HTR-8/SVneo (cell line): Measurements from ENCODE around the gene PRXL2A.
"Not testable (repeated sequence)": the region's sequence is repeated elsewhere in the genome, so short reads cannot be mapped to it uniquely, and the experiment has no call there.

Source experiments
- DNase-seq: peaks from one replicate; pipeline ENCODE4 v3.0.0; 2011; ENCODE audit warnings: low spot score, mixed read lengths; ENCODE audit not compliant: insufficient read length
- FAIRE-seq: peaks from 2 replicates; lab custom pipeline; 2011; peaks lifted over from hg19 to GRCh38; lab: Jason Lieb, UNC

Gene PRXL2A, protein sequence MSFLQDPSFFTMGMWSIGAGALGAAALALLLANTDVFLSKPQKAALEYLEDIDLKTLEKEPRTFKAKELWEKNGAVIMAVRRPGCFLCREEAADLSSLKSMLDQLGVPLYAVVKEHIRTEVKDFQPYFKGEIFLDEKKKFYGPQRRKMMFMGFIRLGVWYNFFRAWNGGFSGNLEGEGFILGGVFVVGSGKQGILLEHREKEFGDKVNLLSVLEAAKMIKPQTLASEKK

DNA sequence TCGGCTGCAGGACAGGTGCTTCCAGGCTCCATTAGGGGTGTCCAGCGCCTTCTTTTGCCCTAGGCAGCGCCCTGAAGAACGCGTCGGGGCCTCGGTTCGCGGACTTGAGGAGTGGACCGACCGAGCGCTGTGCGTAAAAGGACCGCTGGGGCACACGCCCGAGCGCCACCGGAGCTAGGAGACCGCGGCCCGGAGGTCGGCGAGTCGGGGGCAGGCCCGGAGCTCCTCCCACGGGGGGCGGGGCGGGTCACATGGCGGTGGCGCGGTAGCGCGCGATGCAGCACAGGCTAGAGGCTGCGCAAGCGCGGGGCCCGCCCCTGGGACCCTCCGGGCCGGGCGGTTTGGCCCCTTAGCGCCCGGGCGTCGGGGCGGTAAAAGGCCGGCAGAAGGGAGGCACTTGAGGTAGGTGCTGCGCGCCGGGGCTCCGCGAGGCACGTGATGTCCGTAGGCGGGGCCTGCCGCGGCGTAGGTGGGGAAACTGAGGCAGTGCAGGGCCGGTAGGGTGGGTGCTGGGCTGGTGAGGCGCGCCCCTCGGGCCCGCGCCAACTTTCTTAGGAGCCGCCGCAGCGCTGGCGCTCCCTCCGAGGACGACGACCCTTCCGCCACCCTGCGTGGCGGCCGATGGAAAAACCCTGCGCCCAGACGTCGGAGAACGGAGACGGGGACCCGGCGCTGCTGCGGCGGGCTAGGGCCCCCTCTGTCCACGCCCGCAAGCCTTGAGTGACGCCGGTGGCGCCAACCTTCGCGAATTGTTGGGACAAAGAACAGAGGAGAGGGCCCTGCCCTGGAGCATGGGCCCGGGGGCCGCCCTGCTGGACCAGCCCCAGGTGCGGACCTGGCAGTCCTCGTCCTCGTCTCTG lies at the start of gene PRXL2A:
PRXL2A (plus strand) TSS at position 310 of the 860 bp plus-strand sequence. CDS start 11,917 bp downstream, outside the sequence.
- DNase-seq (peak; percentile 85), FAIRE-seq (no peak)

DNA sequence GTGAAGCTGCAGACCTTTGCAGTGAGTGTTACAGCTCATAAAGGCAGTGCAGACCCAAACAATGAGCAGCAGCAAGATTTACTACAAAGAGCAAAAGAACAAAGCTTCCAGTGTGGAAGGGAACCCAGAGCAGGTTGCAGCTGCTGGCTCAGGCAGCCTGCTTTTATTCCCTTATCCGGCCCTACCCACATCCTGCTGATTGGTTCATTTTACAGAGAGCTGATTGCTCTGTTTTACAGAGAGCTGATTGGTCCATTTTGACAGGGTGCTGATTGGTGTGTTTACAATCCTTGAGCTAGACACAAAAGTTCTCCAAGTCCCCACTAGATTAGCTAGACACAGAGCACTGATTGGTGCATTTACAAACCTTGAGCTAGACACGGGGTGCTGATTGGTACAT lies 49.4 kb upstream of the PRXL2A start:
- not testable (repeated sequence) for FAIRE-seq

DNA sequence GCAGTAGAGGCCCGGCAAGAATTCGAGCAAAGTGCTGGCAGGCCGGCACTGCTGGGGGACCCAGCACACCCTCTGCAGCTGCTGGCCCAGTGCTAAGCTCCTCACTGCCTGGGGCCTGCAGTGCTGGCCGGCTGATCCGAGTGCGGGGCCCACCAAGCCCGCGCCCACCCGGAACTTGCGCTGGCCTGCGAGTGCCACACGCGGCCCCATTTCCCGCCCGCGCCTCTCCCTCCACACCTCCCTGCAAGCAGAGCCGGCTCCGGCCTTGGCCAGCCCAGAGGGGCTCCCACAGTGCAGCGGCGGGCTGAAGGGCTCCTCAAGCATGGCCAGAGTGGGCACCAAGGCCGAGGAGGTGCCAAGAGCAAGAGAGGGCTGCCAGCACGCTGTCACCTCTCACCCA lies 48.7 kb upstream of the PRXL2A start:
- no peak for FAIRE-seq
- no peak for DNase-seq

More for the DNA sequence above, 49.4 kb upstream of the PRXL2A start:
- DNase-seq, result not testable (repeated sequence)

DNA sequence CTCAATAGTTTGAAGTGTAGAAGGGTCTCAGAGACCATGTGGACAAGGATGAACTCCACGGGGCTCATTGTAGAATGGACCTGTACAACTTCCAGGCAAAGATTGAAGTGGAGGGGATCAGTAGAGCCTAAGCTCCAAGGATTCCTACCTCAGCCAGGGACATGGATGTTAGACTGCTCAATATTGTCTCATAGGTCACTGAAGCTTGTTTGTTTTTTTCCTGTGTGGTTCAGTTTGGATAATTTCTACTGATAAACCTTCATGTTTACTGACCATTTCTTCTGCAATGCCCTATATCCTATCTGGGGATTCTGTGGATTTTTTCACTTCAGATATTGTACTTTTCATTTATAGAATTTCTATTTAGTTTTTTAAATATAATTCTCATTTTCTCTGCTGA lies 42.8 kb upstream of the PRXL2A start:
- DNase-seq (no peak), FAIRE-seq (no peak)

DNA sequence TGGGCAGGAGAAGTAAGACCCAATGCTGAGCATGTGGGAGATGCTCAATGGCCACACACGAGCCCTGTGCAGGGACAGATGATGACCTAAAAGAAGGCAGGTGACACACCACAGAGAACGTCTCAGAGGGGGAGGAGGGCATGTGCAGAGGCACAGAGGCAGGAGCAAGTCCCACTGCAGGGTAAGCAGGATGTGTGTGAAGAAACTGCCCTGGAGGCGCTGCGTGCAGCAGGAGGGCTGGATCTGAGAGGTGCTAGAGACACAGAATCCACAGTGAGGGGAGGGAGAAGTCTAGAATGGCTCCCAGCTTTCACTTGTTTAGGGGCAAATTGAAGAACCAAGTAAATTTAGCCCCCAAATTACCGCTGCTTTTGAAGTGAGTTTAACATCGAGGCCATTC lies 36.9 kb upstream of the PRXL2A start:
- FAIRE-seq, result peak; percentile 40
- no peak for DNase-seq

DNA sequence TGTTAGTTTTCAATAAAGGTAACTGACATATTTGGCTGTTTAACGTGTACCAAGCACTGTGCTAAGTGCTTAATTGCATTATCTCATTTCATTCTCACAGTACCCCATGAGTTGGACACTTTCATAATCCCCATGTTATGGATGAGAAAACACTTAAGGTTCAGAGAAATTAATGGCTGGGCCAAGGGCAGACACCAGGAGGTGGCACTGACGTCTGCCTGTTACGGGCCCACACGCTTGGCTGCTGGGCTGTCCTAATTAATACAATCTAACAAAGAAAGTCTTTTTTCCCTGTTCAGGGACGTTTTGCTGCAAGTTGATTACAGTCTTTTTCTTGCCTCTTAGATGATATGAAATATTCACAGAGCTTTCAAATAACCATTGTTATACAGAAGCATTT lies 35.7 kb upstream of the PRXL2A start:
- DNase-seq, result no peak

DNA sequence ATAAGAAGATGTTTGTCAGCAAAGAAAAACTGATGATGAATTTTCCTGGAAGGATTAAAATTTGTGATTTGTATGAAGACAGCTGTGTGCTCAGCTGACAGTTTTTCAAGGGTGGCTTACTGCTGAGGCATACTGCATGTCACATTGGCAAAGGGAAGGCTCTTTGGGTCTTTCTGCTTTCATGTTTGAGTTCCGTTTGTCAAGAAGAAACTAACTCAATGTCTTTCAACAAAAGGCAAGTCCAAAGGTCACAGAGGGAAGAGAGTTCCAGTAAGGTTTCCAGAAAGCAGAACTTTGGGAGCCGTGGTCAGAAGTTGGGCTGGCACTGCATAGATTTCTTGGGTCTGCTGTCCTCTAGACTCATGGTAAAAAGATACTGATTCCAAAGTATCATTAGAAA lies 34.8 kb upstream of the PRXL2A start:
- FAIRE-seq (no peak), DNase-seq (no peak)

More for the DNA sequence above, 35.7 kb upstream of the PRXL2A start:
- no peak for FAIRE-seq

DNA sequence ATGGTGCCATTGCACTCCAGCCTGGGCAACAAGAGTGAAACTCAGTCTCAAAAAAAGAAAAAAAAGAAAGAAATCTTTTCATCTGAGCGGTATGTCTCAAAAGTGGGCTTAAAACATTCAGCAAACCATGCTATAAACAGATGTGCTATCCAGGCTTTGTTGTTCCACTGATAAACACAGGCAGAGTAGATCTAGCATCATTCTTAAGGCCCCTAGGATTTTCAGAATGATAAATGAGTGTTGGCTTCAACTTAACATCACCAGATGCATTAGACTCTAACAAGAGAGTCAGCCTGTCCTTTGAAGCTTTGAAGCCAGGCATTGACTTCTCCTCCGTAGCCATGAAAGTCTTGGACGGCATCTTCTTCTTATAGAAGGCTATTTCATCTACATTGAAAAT lies 28.6 kb upstream of the PRXL2A start:
- DNase-seq, result no peak
- no peak for FAIRE-seq

DNA sequence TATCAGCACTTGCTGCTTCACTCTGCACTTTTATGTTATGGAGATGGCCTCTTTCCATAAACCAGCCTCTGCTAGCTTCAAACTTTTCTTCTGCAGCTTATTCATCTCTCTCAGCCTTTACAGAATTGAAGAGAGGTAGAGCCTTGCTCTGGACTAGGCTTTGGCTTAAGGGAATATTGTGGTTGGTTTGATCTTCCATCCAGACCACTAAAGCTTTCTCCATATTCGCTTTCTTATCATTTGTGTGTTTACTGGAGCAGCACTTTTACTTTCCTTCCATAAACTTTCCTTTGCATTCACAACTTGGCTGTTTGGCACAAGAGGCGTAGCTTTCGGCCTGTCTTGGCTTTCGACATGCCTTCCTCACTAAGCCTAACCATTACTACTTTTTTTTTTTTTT lies 28.2 kb upstream of the PRXL2A start:
- DNase-seq, result no peak
- no peak for FAIRE-seq

DNA sequence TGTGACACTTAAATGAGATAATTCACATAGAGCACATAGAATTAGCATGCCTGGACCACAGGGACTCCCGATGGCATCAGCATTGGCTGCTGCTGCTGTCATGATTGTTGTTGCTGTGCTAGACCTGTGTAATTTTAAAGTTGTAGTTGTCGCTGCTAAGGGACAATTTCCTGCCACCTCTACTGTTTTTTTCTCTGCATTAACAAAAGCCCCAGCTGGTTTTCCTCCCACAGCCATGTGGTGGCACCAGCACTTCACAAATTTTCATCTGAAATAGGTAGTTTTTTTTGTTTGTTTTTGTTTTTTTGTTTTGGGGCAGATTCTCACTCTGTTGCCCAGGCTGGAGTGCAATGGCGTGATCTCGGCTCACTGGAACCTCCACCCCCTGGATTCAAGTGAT lies 25.4 kb upstream of the PRXL2A start:
- DNase-seq (peak; percentile 24), FAIRE-seq (no peak)

DNA sequence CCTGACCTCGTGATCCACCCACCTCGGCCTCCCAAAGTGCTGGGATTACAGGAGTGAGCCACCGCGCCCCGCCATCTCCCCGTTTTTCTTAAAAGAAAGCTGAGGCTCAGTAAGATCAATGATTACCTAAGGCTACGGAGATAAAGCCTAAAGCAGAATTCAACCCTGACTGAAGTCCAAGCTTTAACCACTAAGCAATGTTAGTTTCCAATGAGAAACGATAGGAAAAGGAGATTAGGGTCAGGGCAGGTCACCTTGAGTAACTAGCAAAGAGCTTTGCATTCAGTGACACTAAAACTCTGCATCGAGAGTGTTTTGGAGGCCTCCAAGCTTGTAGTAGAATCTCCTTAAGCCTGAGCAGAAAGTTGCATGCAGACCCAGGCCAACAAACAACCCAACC lies 17.6 kb upstream of the PRXL2A start:
- FAIRE-seq (no peak), DNase-seq (no peak)

DNA sequence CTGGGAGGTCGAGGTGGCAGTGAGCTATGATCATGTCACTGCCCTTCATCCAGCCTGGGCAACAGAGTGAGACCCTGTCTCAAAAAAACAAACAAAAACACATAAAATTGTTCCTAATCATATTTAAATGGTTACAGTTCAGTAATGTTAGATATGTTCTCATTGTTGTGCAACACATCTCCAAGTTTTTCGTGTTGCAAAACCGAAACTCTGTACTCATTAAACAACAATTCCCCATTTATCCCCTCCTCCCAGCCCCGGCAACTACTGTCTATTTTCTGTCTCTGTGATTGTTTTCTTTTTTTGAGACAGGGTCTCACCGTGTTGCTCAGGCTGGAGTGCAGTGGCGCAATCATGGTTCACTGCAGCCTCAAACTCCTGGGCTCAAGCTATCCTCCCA lies 16.1 kb upstream of the PRXL2A start:
- DNase-seq (no peak), FAIRE-seq (no peak)

DNA sequence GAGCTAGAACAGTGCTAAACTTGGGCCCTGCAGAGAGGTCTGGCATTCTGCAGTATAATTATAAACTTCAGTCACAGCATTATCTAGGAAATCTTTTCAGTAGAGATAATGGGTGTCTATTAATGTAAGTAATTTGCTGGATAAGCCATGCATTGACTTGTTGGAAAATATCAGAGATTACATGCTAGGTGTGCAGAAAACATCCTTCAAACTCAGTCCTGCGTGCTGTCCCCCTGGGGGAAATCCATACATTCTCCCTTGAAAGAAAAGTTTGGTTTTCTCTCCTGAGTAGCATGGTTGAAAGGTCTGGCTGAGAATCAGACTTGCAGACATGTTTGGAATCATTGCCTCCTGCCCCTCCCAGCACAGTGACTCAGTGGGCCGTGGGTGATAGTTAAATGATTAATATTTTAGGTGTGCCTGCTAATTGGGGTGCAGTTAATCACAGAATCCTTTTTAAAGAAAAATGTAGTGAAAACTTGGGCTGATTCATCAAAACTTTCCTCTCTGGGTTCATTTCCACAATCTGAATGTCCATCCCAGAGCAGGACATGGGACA lies 13.9 kb upstream of the PRXL2A start:
- FAIRE-seq, result no peak
- DNase-seq, result no peak

DNA sequence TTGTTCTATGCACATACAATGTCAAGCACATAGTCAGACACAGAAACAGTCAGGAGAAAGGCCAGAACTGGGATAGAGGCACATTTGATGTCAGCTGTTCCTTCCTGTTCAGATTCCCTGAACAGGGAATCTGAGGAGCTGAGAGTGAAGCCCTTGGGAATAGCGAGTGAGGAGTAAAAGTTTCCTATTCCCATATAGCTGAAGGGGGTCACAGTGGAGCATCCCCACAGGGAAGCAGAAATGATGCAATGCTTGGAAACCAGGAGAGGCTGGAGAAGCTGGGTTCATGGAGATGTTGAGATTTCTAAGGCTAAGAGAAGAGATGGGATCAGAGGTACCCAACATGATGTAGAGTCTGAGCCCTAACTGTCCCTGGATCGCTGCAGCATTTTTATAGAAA lies 11.3 kb upstream of the PRXL2A start:
- FAIRE-seq, result no peak
- no peak for DNase-seq

DNA sequence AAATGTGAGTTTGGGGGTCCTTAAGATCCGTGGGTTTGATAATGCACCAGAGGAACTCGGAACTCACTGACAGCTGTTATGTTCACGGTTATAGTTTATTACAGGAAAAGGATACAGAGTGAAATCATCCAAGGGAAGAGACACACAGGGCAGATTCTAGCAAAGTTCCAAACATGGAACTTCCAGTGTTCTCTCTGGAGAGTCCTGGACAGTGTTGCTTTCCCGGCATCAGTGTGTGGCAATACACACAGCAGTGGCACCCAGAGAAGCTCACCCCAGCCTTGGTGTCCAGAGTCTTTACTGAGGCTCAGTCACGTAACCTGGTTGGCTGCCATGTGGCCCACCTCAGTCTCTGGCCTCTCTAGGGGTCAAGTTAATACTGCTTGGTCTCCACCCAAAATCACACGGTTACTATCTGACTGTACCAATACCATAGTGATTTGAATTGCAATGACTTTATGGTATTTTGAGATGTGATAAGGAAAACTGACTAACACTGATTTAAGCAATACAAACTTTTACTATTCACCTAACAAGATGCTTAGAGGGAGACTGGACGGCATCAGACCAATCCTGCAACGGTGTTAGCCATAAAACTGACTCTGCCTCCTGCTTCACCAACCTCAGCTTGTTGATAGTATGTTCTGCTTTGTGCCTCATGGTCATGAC lies 8.1 kb upstream of the PRXL2A start:
- FAIRE-seq, result no peak
- no peak for DNase-seq

DNA sequence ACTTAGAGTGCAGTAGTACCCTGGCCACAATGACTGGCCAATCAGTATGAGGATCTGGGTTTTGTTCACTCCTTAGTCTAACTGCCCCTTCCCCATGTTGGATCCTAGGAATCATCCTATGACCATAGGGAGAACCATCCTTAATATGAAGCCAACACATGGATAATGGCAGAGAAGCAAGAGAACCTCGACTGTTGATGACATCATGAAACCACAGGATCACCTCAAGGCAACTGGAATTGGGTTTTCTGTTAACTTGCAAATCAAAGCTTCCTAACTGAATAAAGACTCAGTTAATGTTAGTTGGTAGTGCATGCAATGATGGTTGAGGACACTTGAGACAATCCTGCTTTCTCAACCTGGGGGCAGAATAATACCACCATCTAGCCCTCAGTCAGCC lies 3.3 kb upstream of the PRXL2A start:
- no peak for FAIRE-seq
- no peak for DNase-seq

DNA sequence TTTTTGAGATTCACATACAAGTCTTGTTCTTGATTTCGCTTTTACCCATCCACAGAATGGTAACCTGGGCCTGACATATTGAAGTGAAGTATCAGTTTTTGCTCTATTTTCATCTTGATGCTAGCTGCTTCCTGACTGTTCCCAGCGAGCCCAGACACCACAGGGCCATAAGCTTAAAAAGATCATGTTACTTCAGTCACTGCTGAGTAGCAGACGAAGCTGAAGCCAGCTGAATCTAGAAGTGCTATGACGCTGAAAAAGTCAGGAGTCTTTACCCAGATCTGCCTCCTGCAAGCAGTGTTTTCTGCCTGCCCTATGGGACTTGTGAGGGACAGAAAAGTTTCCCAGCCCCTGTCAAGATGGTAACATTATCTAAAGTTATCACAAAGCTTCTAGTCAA lies 2.7 kb upstream of the PRXL2A start:
- no peak for DNase-seq
- FAIRE-seq, result no peak

DNA sequence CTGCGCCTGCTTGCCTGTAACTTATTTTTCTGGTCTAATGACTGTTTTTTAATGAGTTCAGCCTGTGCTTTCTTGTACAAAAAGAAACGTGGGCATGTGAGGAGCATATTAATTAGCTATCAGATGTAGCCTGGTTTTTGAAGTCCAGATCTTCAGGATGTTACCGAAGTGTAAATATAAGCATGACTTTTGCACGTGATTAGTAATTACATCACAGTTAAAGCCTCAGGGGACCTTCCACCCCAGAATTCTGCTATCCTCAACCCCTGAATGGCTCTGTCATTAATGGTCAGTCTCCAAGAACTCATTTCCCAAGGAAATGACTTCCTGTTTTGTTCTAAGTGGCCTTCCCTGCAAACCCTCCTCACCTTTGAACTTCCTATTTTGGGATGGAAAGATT lies 2.1 kb upstream of the PRXL2A start:
- FAIRE-seq, result no peak
- no peak for DNase-seq

DNA sequence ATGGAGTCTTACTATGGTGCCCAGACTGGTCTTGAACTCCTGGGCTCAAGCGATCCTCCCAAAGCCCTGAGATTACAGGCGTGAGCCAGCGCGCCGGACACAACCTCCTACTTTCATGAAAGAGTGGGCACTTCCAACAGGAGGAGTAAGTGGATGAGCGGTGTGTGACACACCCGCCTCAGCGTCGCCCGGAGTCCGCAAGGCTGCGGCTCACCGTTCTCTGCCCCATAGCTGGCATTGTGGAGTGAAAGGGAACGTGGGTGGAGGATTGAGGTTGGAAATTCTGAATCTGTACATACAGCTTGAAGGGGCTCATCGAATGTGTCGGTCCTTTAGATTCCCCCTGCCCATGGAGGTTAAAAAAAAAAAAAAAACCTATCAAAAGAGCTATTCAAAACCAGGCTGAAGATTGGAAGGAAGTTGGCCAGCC lies 524 bp upstream of the PRXL2A start:
- DNase-seq (no peak), FAIRE-seq (no peak)

DNA sequence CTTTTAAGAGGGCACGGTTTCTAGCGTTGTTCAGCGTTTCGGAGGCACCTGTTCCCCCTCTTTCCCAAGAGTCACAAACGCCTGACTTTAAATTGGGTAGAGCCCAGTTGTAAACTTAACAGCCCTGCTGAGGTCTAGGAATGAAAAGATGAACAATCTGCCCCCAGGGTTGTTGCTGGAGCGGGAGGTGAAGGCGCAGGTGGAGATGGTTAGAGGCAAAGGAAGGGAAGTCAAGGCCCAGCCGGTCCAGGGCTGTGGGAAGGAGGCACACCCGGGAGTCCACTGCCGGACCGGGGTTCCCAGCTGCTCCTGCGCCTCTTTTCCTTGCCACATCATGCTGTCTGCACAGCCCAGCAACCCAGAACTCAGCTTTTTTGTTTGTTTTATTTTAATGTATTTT lies 770 bp downstream of the PRXL2A start:
- DNase-seq (no peak), FAIRE-seq (no peak)

DNA sequence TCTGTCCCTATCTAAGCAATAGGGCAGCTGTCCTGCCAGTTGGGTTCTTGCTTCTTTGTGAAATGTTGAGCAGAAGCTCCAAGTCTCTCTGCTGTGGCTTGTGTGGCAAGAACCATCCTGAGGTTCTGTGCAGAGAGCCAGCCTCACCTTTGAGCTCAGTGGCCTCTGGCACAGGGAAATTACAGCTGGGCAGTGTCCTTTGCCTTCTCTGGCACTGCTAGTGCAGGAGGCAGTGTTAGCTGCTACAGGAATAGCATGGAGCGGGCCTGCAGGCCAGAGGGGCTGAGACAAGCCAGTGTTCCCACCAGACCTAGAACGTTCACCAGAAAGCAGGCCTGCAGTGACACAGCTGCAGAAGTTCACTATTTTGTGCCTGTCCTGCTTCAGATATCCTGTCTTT lies 1.8 kb downstream of the PRXL2A start:
- no peak for FAIRE-seq

More for the DNA sequence above, 1.8 kb downstream of the PRXL2A start:
- DNase-seq, result no peak
